CD4-positive, alpha-beta T cell treated with Interferon gamma for 1 hour (primary cell): Measurements from ENCODE around the gene SPRING1.
A peak's percentile ranks its signal among the peaks of the same experiment; 100 is the strongest.
"Not testable (repeated sequence)": the region's sequence is repeated elsewhere in the genome, so short reads cannot be mapped to it uniquely, and the experiment has no call there.

ENCODE experiments used
- DNase-seq: peaks from one replicate; pipeline ENCODE4 v3.0.0-alpha.2; 2020

Gene SPRING1

GRCh38 chr12:116737774-116738657 lies at the start of gene SPRING1, which contains the start of gene RNFT2:
SPRING1 (minus strand) TSS chr12:116738069; CDS start chr12:116737900, 169 bp downstream.
RNFT2 (plus strand) TSS chr12:116738315; CDS start chr12:116740498, 2,183 bp downstream.
- peak; percentile 99 for DNase-seq

GRCh38 chr12:116784238-116784612 lies 46.4 kb upstream of the SPRING1 start:
- no peak for DNase-seq

- DNase-seq: no peak
Measured at GRCh38 chr12:116783525-116784237, 45.8 kb upstream of the SPRING1 start.

- DNase-seq: no peak
Measured at GRCh38 chr12:116780942-116781341, 43.1 kb upstream of the SPRING1 start.

GRCh38 chr12:116779597-116779996 lies 41.7 kb upstream of the SPRING1 start:
- no peak for DNase-seq

GRCh38 chr12:116777245-116777644 lies 39.4 kb upstream of the SPRING1 start:
- DNase-seq: no peak

- DNase-seq: no peak
Measured at GRCh38 chr12:116774020-116774419, 36.2 kb upstream of the SPRING1 start.

GRCh38 chr12:116773276-116773731 lies 35.4 kb upstream of the SPRING1 start:
- no peak for DNase-seq

GRCh38 chr12:116771651-116772050 lies 33.8 kb upstream of the SPRING1 start:
- no peak for DNase-seq

GRCh38 chr12:116766746-116767145 lies 28.9 kb upstream of the SPRING1 start:
- no peak for DNase-seq

GRCh38 chr12:116766285-116766684 lies 28.4 kb upstream of the SPRING1 start:
- DNase-seq: no peak

- DNase-seq: no peak
Measured at GRCh38 chr12:116765271-116765670, 27.4 kb upstream of the SPRING1 start.

- no peak for DNase-seq
Measured at GRCh38 chr12:116761499-116761898, 23.6 kb upstream of the SPRING1 start.

- DNase-seq: no peak
Measured at GRCh38 chr12:116760622-116761020, 22.8 kb upstream of the SPRING1 start.

GRCh38 chr12:116759783-116760621 lies 22.1 kb upstream of the SPRING1 start:
- DNase-seq: peak; percentile 42

GRCh38 chr12:116754783-116755182 lies 16.9 kb upstream of the SPRING1 start:
- DNase-seq: not testable (repeated sequence)

- not testable (repeated sequence) for DNase-seq
Measured at GRCh38 chr12:116754097-116754496, 16.2 kb upstream of the SPRING1 start.

- no peak for DNase-seq
Measured at GRCh38 chr12:116750298-116750697, 12.4 kb upstream of the SPRING1 start.

GRCh38 chr12:116749884-116750283 lies 12.0 kb upstream of the SPRING1 start:
- DNase-seq: no peak

GRCh38 chr12:116745554-116745953 lies 7.7 kb upstream of the SPRING1 start:
- no peak for DNase-seq

- no peak for DNase-seq
Measured at GRCh38 chr12:116744766-116745165, 6.9 kb upstream of the SPRING1 start.

- DNase-seq: not testable (repeated sequence)
Measured at GRCh38 chr12:116742787-116743186, 4.9 kb upstream of the SPRING1 start.

GRCh38 chr12:116739381-116739887 lies 1.6 kb upstream of the SPRING1 start:
- DNase-seq: no peak
